Measurements from ENCODE around the gene IL1RAP. TPM values are rescaled to one million over a fixed set of nuclear protein-coding genes. Genes with fewer than 3 reads are reported as not detected.

The IL1RAP gene
- polyA plus RNA-seq, 3 donors: 8.0 to 12.6 (median 11.8) TPM

DNA sequence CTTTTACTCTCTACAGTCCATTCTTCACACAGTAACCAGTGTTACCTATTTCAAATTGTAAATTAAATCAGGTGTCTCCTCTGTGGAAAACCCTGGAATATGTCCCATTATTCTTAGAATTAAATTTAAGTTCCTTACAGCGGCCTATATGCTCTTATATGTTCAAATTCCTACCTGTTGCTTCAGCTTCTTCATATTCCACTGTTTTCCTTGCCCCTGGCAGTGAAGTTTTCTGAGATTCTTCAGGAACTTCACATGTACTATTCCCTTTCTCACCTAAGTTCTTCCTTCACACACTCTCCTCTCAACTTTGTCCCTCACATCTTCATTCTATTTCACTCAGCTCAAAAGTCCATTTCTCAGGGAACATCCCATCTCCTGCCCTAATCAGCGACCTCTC is 68.8 kb downstream of the IL1RAP start:
- intact Hi-C loops (cut with micrococcal nuclease): no loop called here
- Mint-ChIP-seq H3K27ac (peak overlapping the region in 1 of 7 donors; percentile 6), H3K4me1 (peaks cover 30% of the 10 kb centered on the region), H3K4me3 (no peak overlapping the region), H3K36me3 (peaks cover 11 to 26% of the 10 kb centered on the region in 2 donors), H3K27me3 (ENCODE audit: low read depth in 3 of 3) (peaks cover 0 to 3% (median 2%) of the 10 kb centered on the region in 3 donors), H3K9me3 (peaks cover 0 to 3% (median 1%) of the 10 kb centered on the region in 7 donors)
- 90% methylated on average over 1 of the region's 2 CpGs for WGBS (ENCODE audit: insufficient coverage)
- no peak overlapping the region for H3K4me2 ChIP-seq (replicated peaks; ENCODE audit: extremely low read depth, low read length, poor library complexity, severe bottlenecking)
- no peaks in the 10 kb centered on the region for H3K27me3 ChIP-seq (ENCODE audit: control insufficient read depth in 2 of 2, insufficient read depth in 2 of 2, low read length in 2 of 2)
- no peaks in the 10 kb centered on the region for H4K20me1 ChIP-seq (ENCODE audit: insufficient read depth, low read length)
- H3K9me3 ChIP-seq (replicated peaks in 1 of 2; ENCODE audit: control insufficient read depth in 1 of 2, insufficient read depth in 1 of 2, low read length in 2 of 2): no peaks in the 10 kb centered on the region
- no peak overlapping the region for H3K9ac ChIP-seq (ENCODE audit: insufficient read depth, low read length, poor library complexity, severe bottlenecking)
- H3K4me3 ChIP-seq (replicated peaks in 1 of 3; ENCODE audit: low read depth in 2 of 3, low read length in 3 of 3): no peak overlapping the region
- H3K4me1 ChIP-seq (ENCODE audit: control insufficient read depth in 1 of 2, insufficient read depth in 2 of 2, low read length in 2 of 2): peaks cover 18 to 25% of the 10 kb centered on the region in 2 donors
- H2AFZ ChIP-seq (ENCODE audit: insufficient read depth, low read depth, low read length, poor library complexity, severe bottlenecking): no peak overlapping the region
- TF ChIP-seq CTCF (IDR thresholded peaks at IDR 0.05): no peak
- no peaks in the 10 kb centered on the region for H3K79me2 ChIP-seq (ENCODE audit: insufficient read depth, low read length)
- no peak for DNase-seq
- no peaks in the 10 kb centered on the region for H3K36me3 ChIP-seq (replicated peaks in 1 of 2; ENCODE audit: control insufficient read depth in 1 of 2, insufficient read depth in 2 of 2, low read length in 2 of 2)
- no peak overlapping the region for H3K27ac ChIP-seq (ENCODE audit: low read depth in 1 of 2, low read length in 2 of 2)

DNA sequence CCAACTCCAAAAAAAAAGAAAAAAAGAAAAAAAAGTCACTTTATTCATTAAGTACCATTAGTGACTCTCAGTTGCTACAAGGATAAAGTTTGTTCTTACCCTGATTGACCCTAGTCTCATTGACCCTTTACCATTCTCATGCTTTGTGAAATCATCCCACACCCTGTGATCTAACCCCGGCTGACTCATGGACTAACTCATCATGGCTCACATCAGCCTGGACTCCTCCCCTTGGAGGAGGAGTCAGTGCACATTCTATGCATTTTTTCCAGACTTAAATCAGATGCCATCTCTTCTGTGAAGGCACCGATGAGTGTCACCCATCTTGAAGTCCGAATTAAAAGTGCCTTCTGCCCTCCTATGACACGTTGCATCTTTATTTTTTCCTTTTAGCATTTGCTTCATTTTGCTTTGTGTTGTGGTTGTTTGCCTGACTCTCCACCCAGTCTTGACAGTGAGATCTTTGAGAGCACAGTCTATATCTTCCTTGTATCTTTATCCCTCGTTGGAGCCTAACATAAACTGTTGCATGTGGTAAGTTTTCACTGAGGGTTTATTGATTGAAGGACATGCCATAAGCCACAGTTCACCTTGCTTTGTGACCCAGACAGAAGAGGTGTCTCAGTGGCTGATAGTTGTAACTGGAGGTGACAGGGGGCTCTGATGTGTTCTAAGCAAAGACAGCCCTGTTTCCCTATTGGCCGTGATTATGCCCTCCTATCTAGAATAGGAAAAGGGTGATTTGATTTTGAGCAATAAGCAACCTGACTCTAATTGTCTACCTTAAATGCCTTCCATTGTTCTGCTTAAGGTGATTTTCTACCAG is 72.1 kb downstream of the IL1RAP start:
- Mint-ChIP-seq H3K36me3 (peaks cover 7 to 23% of the 10 kb centered on the region in 2 donors), H3K27me3 (ENCODE audit: low read depth in 3 of 3) (peaks cover 0 to 3% (median 1%) of the 10 kb centered on the region in 3 donors), H3K4me1 (peaks cover 43% of the 10 kb centered on the region), H3K27ac (peak overlapping the region; percentile 63 to 92 (median 91)), H3K4me3 (no peak overlapping the region), H3K9me3 (no peaks in the 10 kb centered on the region)
- Histone ChIP-seq H3K4me1 (ENCODE audit: control insufficient read depth in 1 of 2, insufficient read depth in 2 of 2, low read length in 2 of 2) (peaks cover 33 to 40% of the 10 kb centered on the region in 2 donors), H3K4me3 (replicated peaks in 1 of 3; ENCODE audit: low read depth in 2 of 3, low read length in 3 of 3) (no peak overlapping the region), H3K36me3 (replicated peaks in 1 of 2; ENCODE audit: control insufficient read depth in 1 of 2, insufficient read depth in 2 of 2, low read length in 2 of 2) (no peaks in the 10 kb centered on the region), H2AFZ (ENCODE audit: insufficient read depth, low read depth, low read length, poor library complexity, severe bottlenecking) (no peak overlapping the region), H3K9ac (ENCODE audit: insufficient read depth, low read length, poor library complexity, severe bottlenecking) (no peak overlapping the region), H3K4me2 (replicated peaks; ENCODE audit: extremely low read depth, low read length, poor library complexity, severe bottlenecking) (no peak overlapping the region), H3K79me2 (ENCODE audit: insufficient read depth, low read length) (no peaks in the 10 kb centered on the region), H4K20me1 (ENCODE audit: insufficient read depth, low read length) (no peaks in the 10 kb centered on the region), H3K27me3 (ENCODE audit: control insufficient read depth in 2 of 2, insufficient read depth in 2 of 2, low read length in 2 of 2) (no peaks in the 10 kb centered on the region), H3K27ac (ENCODE audit: low read depth in 1 of 2, low read length in 2 of 2) (peak overlapping the region in 1 of 2 donors; percentile 72), H3K9me3 (replicated peaks in 1 of 2; ENCODE audit: control insufficient read depth in 1 of 2, insufficient read depth in 1 of 2, low read length in 2 of 2) (no peaks in the 10 kb centered on the region)
- intact Hi-C loops (cut with micrococcal nuclease): loop anchor here (2.0 to 5.0 kb wide), 2 partner anchors 31 to 36 kb away; no protein-coding TSS in a partner anchor
- DNase-seq: peak; percentile 91 to 93 (median 91)
- TF ChIP-seq CTCF (IDR thresholded peaks at IDR 0.05): no peak
- WGBS (ENCODE audit: insufficient coverage): 53% methylated on average over 2 of the region's 6 CpGs

All from CD14-positive monocyte (primary cell).